ENCODE data around the gene RPS6KA5.

The RPS6KA5 gene

DNA sequence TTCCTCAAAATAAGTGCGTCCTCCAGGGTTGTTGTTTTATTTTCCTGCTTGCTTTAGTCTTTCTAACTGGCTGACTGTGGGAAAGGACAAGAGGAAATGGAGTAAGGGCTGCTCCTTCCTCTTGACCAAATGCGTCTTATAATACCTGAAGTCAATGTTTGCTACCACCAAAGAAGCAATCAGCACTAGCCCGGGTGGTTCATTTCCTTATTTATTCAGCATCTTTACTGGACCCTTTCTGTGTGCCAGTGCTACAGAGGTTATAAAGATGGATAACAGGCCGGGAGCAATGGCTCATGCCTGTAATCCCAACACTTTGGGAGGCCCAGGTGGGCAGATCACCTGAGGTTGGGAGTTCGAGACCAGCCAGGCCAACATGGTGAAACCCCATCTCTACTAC, 15.1 kb upstream of the RPS6KA5 start (continued):
- TF ChIP-seq, protein P1, sequence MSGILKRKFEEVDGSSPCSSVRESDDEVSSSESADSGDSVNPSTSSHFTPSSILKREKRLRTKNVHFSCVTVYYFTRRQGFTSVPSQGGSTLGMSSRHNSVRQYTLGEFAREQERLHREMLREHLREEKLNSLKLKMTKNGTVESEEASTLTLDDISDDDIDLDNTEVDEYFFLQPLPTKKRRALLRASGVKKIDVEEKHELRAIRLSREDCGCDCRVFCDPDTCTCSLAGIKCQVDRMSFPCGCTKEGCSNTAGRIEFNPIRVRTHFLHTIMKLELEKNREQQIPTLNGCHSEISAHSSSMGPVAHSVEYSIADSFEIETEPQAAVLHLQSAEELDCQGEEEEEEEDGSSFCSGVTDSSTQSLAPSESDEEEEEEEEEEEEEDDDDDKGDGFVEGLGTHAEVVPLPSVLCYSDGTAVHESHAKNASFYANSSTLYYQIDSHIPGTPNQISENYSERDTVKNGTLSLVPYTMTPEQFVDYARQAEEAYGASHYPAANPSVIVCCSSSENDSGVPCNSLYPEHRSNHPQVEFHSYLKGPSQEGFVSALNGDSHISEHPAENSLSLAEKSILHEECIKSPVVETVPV (CRISPR knock-in tag; IDR thresholded peaks at IDR 0.05): no peak
- TF ChIP-seq ZNF565 (CRISPR knock-in tag; conservative IDR thresholded peaks at IDR 0.05; ENCODE audit: low read depth) (no peak), ZFP30 (CRISPR knock-in tag; IDR thresholded peaks at IDR 0.05) (no peak)

DNA sequence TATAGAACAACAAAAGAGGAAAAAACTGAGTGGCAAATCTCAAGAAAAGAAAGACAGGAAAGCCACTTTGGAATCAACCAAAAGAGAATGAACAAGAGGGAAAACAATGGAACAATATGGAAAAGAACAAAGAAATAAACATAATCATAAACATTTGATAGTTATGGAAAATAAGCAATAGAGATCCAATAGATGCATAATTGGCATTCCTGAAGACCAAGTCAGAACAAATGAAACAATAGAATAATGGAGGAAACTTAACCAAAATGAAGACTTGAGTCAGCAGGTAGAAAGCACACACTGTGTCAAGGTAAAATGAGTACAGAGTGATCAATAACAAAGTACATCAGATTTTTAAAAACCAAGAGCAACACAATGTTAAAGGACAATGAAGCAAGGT, 10.1 kb upstream of the RPS6KA5 start:
- no peak for TF ChIP-seq ZC3H10 (CRISPR knock-in tag; IDR thresholded peaks at IDR 0.05)
- no peak for TF ChIP-seq TCF4 (CRISPR knock-in tag; IDR thresholded peaks at IDR 0.05; ENCODE audit: borderline replicate concordance)
- no peak for TF ChIP-seq CSDC2 (CRISPR knock-in tag; IDR thresholded peaks at IDR 0.05)
- TF ChIP-seq, protein P2, sequence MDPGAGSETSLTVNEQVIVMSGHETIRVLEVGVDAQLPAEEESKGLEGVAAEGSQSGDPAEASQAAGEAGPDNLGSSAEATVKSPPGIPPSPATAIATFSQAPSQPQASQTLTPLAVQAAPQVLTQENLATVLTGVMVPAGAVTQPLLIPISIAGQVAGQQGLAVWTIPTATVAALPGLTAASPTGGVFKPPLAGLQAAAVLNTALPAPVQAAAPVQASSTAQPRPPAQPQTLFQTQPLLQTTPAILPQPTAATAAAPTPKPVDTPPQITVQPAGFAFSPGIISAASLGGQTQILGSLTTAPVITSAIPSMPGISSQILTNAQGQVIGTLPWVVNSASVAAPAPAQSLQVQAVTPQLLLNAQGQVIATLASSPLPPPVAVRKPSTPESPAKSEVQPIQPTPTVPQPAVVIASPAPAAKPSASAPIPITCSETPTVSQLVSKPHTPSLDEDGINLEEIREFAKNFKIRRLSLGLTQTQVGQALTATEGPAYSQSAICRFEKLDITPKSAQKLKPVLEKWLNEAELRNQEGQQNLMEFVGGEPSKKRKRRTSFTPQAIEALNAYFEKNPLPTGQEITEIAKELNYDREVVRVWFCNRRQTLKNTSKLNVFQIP (CRISPR knock-in tag; IDR thresholded peaks at IDR 0.05; ENCODE audit: borderline replicate concordance, low read depth): no peak
- no peak for TF ChIP-seq OSR1 (CRISPR knock-in tag; IDR thresholded peaks at IDR 0.05)
- no peak for TF ChIP-seq BACH2 (CRISPR knock-in tag; IDR thresholded peaks at IDR 0.05; ENCODE audit: borderline replicate concordance)
- TF ChIP-seq, protein P3, sequence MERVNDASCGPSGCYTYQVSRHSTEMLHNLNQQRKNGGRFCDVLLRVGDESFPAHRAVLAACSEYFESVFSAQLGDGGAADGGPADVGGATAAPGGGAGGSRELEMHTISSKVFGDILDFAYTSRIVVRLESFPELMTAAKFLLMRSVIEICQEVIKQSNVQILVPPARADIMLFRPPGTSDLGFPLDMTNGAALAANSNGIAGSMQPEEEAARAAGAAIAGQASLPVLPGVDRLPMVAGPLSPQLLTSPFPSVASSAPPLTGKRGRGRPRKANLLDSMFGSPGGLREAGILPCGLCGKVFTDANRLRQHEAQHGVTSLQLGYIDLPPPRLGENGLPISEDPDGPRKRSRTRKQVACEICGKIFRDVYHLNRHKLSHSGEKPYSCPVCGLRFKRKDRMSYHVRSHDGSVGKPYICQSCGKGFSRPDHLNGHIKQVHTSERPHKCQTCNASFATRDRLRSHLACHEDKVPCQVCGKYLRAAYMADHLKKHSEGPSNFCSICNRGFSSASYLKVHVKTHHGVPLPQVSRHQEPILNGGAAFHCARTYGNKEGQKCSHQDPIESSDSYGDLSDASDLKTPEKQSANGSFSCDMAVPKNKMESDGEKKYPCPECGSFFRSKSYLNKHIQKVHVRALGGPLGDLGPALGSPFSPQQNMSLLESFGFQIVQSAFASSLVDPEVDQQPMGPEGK (CRISPR knock-in tag; IDR thresholded peaks at IDR 0.05; ENCODE audit: borderline replicate concordance): no peak
- no peak for TF ChIP-seq ARNTL (CRISPR knock-in tag; IDR thresholded peaks at IDR 0.05; ENCODE audit: borderline replicate concordance, low read depth)
- TF ChIP-seq GLIS3 (CRISPR knock-in tag; IDR thresholded peaks at IDR 0.05): no peak
- TF ChIP-seq ISL1 (CRISPR knock-in tag; IDR thresholded peaks at IDR 0.05): no peak
- TF ChIP-seq TOX (CRISPR knock-in tag; IDR thresholded peaks at IDR 0.05; ENCODE audit: borderline replicate concordance): no peak
- no peak for TF ChIP-seq SNAI2 (CRISPR knock-in tag; IDR thresholded peaks at IDR 0.05)
- no peak for TF ChIP-seq PPARA (CRISPR knock-in tag; IDR thresholded peaks at IDR 0.05; ENCODE audit: borderline replicate concordance)
- TF ChIP-seq, protein P4, sequence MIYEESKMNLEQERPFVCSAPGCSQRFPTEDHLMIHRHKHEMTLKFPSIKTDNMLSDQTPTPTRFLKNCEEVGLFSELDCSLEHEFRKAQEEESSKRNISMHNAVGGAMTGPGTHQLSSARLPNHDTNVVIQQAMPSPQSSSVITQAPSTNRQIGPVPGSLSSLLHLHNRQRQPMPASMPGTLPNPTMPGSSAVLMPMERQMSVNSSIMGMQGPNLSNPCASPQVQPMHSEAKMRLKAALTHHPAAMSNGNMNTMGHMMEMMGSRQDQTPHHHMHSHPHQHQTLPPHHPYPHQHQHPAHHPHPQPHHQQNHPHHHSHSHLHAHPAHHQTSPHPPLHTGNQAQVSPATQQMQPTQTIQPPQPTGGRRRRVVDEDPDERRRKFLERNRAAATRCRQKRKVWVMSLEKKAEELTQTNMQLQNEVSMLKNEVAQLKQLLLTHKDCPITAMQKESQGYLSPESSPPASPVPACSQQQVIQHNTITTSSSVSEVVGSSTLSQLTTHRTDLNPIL (CRISPR knock-in tag; IDR thresholded peaks at IDR 0.05; ENCODE audit: low read depth): no peak
- no peak for TF ChIP-seq ZNF8 (CRISPR knock-in tag; IDR thresholded peaks at IDR 0.05)
- TF ChIP-seq ZNF70 (CRISPR knock-in tag; IDR thresholded peaks at IDR 0.05): no peak
- TF ChIP-seq ESRRG (CRISPR knock-in tag; IDR thresholded peaks at IDR 0.05): no peak
- no peak for TF ChIP-seq ZFP30 (CRISPR knock-in tag; IDR thresholded peaks at IDR 0.05)
- no peak for TF ChIP-seq ZFP3 (CRISPR knock-in tag; IDR thresholded peaks at IDR 0.05)
- no peak for ATAC-seq

DNA sequence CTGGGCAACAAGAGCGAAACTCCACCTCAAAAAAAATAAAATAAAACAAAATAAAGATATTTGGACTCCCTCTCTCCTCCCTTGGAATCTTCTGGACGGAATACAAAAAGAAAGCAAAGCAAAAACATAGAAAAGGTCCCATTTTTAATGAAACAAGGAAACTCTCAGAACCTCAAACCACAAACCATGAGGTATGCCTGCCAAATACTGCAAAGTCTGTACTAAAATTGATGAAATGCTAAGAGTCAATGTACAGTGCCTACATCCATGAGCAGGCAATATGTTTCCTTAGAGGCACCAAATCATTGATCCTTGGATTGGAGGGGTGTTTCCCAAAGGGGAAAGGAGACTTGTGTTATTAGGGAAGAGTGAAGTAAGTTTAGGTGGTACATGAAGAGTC, 8.2 kb upstream of the RPS6KA5 start:
- TF ChIP-seq ESRRG (CRISPR knock-in tag; IDR thresholded peaks at IDR 0.05) (no peak), ISL1 (CRISPR knock-in tag; IDR thresholded peaks at IDR 0.05) (no peak), PPARA (CRISPR knock-in tag; IDR thresholded peaks at IDR 0.05; ENCODE audit: borderline replicate concordance) (no peak), ARNTL (CRISPR knock-in tag; IDR thresholded peaks at IDR 0.05; ENCODE audit: borderline replicate concordance, low read depth) (no peak), BACH2 (CRISPR knock-in tag; IDR thresholded peaks at IDR 0.05; ENCODE audit: borderline replicate concordance) (no peak), ZC3H10 (CRISPR knock-in tag; IDR thresholded peaks at IDR 0.05) (no peak), RARB (CRISPR knock-in tag; IDR thresholded peaks at IDR 0.05) (no peak), ZNF565 (CRISPR knock-in tag; conservative IDR thresholded peaks at IDR 0.05; ENCODE audit: low read depth) (no peak), OSR1 (CRISPR knock-in tag; IDR thresholded peaks at IDR 0.05) (no peak)
- TF ChIP-seq, protein P1 (CRISPR knock-in tag; IDR thresholded peaks at IDR 0.05): no peak
- TF ChIP-seq, protein P4 (CRISPR knock-in tag; IDR thresholded peaks at IDR 0.05; ENCODE audit: low read depth): no peak
- no peak for ATAC-seq
